CD4-positive, alpha-beta T cell treated with Interleukin-17A for 1 hour (primary cell): ENCODE results near the gene AGBL1.

Source experiments
- DNase-seq: peaks from one replicate; pipeline ENCODE4 v3.0.0-alpha.2; 2020

AGBL1 gene

DNA sequence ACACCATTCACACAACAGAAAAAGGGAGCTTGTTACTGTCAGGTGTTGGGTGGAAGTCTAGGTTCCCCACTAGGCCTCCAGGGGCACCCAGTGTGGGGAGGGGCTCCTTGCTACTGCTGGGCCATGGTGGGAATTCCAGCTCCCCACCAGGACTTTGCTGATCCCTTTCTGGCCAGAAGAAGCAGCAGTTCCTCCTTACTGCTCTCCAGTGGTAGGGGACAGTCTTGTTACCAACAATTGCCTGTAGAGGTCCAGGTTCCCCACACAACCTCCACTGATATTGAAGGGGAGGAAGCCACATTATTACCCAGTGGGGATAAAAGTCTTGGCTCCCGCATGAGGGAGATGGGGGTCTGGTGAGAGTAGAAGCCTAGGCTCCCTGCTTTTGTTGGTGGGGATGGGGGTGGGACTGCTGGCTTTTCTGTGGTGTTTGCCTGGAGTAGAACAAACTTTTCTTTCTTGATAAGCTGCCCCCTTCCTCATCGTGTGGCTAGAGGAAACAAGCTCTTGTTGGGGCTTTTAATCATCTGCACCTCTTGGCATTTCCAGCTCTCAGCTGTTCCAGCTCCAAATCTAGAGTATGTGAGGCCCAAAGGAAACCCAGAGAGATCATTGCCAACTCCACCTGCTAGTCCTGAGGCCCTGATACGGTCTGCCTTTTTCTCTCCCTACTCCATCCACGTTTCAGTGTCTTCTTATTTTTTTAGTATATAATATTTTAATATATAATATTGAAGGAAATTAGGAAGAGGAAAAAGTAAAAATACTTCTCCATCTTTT is 824.2 kb downstream of the AGBL1 start:
- no peak for DNase-seq

DNA sequence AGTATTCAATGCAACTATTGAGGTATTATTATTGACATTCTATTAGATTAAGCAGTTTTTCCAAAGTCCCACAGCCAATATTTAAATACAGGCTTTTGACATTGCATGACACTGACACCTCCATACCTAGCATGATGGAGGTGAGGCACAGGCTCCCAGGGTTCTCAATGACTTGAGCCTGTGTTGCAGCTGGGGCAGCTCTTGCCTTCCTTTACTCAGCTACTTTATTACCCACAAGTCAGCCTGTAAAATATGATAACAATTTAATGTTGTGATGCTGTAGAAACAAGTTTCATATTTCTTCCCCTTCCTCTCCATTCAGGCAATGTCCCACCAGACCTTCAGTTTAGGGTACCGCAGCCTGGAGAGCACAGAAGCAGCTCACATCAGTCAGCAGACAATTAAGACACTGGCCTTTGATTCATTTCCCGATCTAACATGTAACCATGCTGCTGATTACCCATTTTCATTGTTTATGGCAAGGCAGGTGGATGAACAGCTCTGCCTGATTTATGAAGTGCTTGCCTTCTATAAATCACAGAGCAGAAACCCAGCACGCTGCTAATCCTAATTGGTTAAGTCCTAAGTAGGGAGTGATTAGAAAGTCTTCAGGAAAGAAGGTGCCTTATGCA is 826.1 kb downstream of the AGBL1 start:
- DNase-seq = no peak

DNA sequence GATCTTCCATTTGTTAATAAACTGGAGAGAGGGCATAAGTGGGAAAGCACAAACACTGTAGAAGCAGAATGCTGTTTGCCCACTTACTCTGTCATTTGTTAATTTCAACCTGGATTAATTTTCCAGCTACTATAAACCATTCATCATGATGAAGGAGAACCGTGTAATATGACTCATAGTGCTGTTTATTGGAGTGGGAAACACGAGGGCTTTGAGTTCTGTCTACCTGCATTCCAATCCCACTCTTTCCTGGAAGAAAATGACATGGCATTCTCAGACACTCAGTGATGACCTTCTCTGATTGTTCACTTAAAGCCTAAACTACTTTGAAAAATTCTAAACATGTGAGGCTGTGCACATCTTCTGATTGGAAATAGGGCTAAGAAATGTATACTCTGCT is 826.7 kb downstream of the AGBL1 start:
- no peak for DNase-seq

- DNase-seq = no peak
Measured at GRCh38 chr15:86911022-86911421, 831.4 kb downstream of the AGBL1 start.

- DNase-seq = no peak
Measured at GRCh38 chr15:86912661-86913060, 833.0 kb downstream of the AGBL1 start.

GRCh38 chr15:86915811-86916331 is 836.2 kb downstream of the AGBL1 start:
- DNase-seq = no peak

DNA sequence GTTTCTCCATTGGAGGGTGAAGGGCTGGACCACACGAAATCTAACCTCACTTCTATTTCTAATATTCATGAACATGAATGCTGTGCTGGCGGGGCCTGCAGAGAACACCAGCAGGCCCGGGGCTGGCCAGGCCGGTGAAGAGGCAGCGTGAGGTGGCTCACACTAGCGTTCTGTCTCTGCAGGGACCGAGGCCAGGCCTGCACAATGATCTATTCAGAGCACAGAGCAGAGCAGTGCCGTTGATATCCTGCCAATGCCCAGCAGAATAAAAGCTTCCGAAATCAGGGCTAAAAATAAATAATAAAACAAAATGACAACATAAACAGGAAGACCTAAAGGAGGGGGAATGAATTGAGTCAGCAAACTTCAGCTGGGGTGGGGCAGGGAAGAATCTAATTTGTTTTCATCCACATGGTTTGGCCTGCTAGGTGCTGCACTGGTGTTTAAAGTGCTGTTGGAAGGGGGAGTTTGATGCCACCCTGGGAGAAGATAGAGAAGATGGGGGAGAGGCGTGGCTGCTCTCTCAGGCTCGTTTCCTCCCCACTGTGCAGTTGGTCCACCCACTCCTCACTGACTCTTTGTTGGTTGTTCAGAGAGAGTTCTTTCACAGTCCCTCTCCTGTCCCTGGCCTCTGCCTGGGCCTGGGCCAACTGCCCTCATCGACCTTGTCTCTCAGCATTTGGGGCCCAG is 837.1 kb downstream of the AGBL1 start:
- no peak for DNase-seq

- no peak for DNase-seq
Measured at GRCh38 chr15:86917361-86917671, 837.6 kb downstream of the AGBL1 start.

DNA sequence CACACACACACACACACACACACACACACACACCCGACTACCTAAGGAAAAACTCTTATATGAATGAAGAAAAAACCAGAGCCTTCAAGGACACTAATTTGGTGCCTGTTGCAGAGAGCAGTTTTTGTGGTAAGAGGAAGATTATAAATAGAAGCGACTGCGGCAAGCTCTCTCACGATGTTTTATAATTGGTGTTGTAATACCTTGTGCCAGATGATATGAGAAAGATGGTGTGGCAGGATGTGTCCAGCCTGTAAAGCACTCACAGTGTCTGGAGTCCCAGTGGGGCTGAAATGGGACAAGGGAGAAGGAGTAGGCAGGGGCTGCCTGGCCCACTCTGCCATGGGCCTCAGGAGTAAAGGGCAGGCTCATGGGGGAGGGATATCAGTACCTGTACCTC is 839.9 kb downstream of the AGBL1 start:
- DNase-seq = no peak

- DNase-seq = no peak
Measured at GRCh38 chr15:86929461-86929860, 849.8 kb downstream of the AGBL1 start.

DNA sequence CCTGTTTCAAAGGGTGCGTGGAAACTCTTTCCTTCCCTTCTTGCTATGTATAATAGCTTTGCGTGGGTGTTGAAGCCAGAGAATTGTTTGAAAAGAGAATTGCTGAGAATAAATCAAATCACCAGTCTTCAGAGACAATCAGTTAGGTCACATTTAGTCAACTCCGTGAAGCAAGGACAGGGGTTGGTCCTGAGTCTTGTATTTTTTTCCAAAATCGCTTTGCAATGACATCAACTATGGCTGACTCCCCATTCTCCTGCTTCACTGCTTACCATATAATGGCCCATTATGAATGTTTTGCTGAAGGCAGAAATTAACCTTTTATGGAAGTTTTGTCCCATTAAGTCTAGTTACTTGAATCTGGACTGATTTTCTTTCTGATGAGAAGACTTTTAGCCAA is 852.8 kb downstream of the AGBL1 start:
- DNase-seq = no peak

DNA sequence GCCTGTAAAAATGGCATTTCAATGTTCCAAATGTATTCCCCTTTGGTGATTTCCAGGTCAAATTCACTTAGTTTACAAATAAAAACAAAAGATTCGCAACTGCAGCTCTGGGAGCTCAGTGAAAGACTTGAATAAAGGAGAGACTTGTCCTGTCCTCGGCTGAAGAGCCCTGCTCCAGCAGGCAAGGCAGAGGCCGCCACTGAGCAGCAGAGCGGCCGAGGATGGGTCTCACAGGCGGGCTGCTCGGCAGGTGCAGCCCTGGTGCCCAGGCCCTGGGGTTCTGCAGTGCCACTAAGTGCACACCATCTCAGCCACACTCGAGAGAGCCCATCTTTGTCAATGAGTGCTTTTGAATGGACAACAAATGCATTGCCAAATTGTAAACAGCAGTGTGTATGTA is 856.2 kb downstream of the AGBL1 start:
- DNase-seq = no peak

DNA sequence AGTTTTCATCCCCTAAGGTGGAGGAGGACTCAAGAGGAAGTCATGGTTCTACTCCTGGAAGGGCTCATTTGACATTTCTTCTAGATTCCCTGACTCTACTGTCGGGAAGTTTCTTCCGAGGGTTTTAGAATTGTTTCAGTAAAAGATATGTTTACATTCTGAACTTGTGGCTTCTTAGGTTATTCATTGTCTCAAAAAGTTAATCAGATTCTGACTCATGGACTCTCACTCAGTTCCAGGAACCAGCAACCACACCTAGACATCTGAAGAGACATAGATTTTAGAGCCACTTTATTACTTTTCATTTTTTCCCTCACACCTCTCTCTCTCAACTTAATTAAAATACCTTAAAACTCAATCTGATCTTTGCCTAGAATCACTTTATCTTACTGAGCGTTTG is 862.6 kb downstream of the AGBL1 start:
- DNase-seq = no peak

DNA sequence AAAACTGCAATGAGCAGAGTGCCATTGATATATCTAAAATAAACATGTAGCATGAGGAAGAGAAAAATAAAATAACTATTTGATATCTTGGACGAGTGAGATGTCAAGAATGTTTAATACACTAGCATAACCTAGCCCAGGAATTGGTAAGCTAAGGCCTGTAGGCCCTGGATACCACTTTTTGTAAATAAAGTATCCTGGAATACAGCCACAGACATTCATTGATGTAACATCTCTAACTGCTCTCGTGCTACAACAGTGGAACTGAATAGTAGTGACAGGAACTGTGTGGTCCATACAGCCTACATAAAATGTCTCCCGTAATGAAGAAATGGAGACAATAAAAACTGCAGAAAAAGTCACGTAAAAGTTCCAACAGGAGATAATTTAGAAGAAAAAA is 869.0 kb downstream of the AGBL1 start:
- DNase-seq = no peak

DNA sequence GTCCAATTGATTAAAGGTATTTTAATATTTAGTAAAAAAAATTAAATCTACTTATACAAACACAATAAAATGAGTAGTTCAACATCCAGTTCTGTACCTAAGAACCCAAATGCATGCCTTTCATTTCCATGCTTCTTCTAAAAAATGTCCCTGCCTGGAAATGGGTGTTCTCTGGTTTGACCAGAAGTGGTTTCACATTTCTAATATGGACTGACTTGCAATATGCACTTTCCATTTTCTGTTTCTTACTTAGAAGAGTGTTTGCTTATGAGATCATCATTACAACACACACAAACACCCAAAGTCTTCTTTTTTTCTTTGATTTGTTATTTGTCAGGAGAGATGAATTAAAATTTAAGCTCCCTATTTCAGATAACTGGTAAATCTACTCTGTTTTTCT is 879.6 kb downstream of the AGBL1 start:
- no peak for DNase-seq

DNA sequence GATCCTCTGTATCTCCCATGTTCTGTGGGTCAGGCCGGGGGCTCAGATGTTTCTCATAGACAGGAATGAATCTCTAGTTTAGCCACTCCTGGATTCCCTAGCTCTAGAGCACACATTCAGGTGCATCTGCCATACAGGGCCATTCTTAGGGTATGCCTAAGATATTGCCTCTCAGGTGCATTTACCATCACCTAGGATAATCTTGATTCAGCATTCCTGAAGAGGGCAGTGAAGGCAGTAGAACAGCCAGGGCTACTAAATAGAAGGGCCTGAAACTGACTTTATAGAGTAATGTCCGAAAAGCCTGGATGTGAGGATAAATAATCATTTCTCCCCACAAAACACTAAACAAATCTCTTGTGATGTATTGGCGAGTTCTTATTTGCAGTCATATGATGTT is 882.0 kb downstream of the AGBL1 start:
- DNase-seq = no peak

GRCh38 chr15:86964271-86964670 is 884.6 kb downstream of the AGBL1 start:
- DNase-seq = no peak

GRCh38 chr15:86968244-86968643 is 888.6 kb downstream of the AGBL1 start:
- DNase-seq = no peak

GRCh38 chr15:86969364-86969763 is 889.7 kb downstream of the AGBL1 start:
- no peak for DNase-seq

DNA sequence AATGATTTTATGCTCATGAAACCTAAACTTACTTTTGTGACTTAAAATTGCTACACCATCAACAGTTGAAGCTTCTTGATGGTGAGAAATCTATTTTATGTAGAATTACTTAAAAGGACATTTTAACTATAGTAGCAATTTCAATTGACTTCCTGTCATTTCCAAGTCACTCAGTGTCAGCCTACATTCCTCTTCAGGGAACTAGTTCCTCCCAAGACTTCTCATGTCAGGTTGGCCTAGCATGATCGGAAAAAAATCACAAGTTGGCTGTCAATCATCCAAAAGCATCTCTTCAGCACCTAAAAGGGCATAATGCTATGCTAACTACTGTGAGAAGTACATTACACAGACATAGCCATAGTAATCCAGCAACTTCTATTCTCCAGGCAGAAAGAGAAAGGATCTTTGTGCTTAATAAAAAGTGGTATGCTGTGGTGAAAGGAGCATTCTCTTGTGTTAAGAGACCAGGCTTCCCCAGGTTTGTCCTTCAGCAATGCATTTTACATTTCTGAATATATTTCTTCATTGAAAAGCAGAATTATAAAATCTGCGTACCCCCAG is 893.7 kb downstream of the AGBL1 start:
- DNase-seq = no peak

DNA sequence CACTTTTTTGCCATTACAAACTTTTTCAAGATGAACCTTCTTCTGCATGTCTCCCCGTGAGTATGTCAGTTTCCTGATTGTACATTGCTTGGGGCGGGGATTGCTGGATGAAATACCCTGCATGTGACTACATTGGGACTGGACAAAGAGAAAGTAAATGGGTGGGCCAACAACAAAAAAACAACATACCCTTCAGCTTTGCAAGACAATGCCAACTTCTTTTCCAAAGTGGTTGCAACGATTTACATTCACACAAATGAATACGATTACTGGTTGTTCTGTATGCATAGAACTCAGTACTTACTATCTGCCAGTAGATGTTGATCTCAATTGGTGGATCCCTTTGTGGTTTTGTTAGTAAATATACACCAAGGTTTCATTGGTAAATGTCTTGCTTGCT is 908.4 kb downstream of the AGBL1 start:
- no peak for DNase-seq

GRCh38 chr15:87021751-87022150 is 942.1 kb downstream of the AGBL1 start:
- DNase-seq = no peak

GRCh38 chr15:87031540-87032230 is 952.0 kb downstream of the AGBL1 start:
- no peak for DNase-seq
